NCI-H2171 treated with DMSO at 0.1 percent for 48 hours (cell line): ENCODE measurements around the gene CTNNA2.
"Not testable (repeated sequence)": the region's sequence is repeated elsewhere in the genome, so short reads cannot be mapped to it uniquely, and the experiment has no call there.

Experiments
- DNase-seq: peaks from one replicate; lab custom pipeline; 2025; lab: John Stamatoyannopoulos, UW

Gene CTNNA2

GRCh38 chr2:80149991-80150390 lies 637.1 kb downstream of the CTNNA2 start:
- no peak for DNase-seq

GRCh38 chr2:80151248-80151647 lies 638.4 kb downstream of the CTNNA2 start:
- DNase-seq: no peak

- no peak for DNase-seq
Observed at GRCh38 chr2:80151651-80152050, 638.8 kb downstream of the CTNNA2 start.

- no peak for DNase-seq
Observed at GRCh38 chr2:80153151-80153550, 640.3 kb downstream of the CTNNA2 start.

- DNase-seq: no peak
Observed at GRCh38 chr2:80153768-80154167, 640.9 kb downstream of the CTNNA2 start.

- no peak for DNase-seq
Observed at GRCh38 chr2:80154231-80154915, 641.5 kb downstream of the CTNNA2 start.

GRCh38 chr2:80164375-80164774 lies 651.5 kb downstream of the CTNNA2 start:
- no peak for DNase-seq

- no peak for DNase-seq
Observed at GRCh38 chr2:80166483-80167171, 653.8 kb downstream of the CTNNA2 start.

- no peak for DNase-seq
Observed at GRCh38 chr2:80167284-80167808, 654.5 kb downstream of the CTNNA2 start.

GRCh38 chr2:80168037-80168436 lies 655.2 kb downstream of the CTNNA2 start:
- DNase-seq: no peak

GRCh38 chr2:80168801-80169200 lies 656.0 kb downstream of the CTNNA2 start:
- DNase-seq: no peak

GRCh38 chr2:80169811-80170594 lies 657.2 kb downstream of the CTNNA2 start:
- DNase-seq: no peak

GRCh38 chr2:80185091-80185490 lies 672.2 kb downstream of the CTNNA2 start:
- no peak for DNase-seq

- DNase-seq: no peak
Observed at GRCh38 chr2:80186262-80186661, 673.4 kb downstream of the CTNNA2 start.

GRCh38 chr2:80187156-80187555 lies 674.3 kb downstream of the CTNNA2 start:
- DNase-seq: no peak

- no peak for DNase-seq
Observed at GRCh38 chr2:80190166-80190565, 677.3 kb downstream of the CTNNA2 start.

- DNase-seq: no peak
Observed at GRCh38 chr2:80193566-80193965, 680.7 kb downstream of the CTNNA2 start.

- DNase-seq: no peak
Observed at GRCh38 chr2:80195034-80195433, 682.2 kb downstream of the CTNNA2 start.

GRCh38 chr2:80198042-80198441 lies 685.2 kb downstream of the CTNNA2 start:
- DNase-seq: no peak

- DNase-seq: no peak
Observed at GRCh38 chr2:80199504-80199903, 686.7 kb downstream of the CTNNA2 start.

- DNase-seq: not testable (repeated sequence)
Observed at GRCh38 chr2:80203929-80204328, 691.1 kb downstream of the CTNNA2 start.

GRCh38 chr2:80205498-80205897 lies 692.6 kb downstream of the CTNNA2 start:
- no peak for DNase-seq

- DNase-seq: no peak
Observed at GRCh38 chr2:80209458-80209857, 696.6 kb downstream of the CTNNA2 start.
